ENCODE measurements around the gene SLC38A10.

Gene SLC38A10

GRCh38 chr17:81260171-81260570 lies 34.9 kb downstream of the SLC38A10 start:
- Mint-ChIP-seq H3K9me3 (no peaks in the 10 kb centered on the region), H3K36me3 (ENCODE audit: low read depth) (peaks cover 11% of the 10 kb centered on the region), H3K4me1 (ENCODE audit: low read depth) (no peaks in the 10 kb centered on the region), H3K27ac (no peak overlapping the region), H3K27me3 (ENCODE audit: low read depth) (no peaks in the 10 kb centered on the region), H3K4me3 (no peak overlapping the region)
- no peak for DNase-seq (ENCODE audit: low spot score)

GRCh38 chr17:81259058-81259605 lies 36.0 kb downstream of the SLC38A10 start:
- Mint-ChIP-seq H3K4me1 (ENCODE audit: low read depth) (no peaks in the 10 kb centered on the region), H3K9me3 (no peaks in the 10 kb centered on the region)

GRCh38 chr17:81258292-81258691 lies 36.8 kb downstream of the SLC38A10 start:
- no peak for DNase-seq (ENCODE audit: low spot score)
- H3K27ac Mint-ChIP-seq, result no peak overlapping the region
- H3K36me3 Mint-ChIP-seq (ENCODE audit: low read depth), result peaks cover 13% of the 10 kb centered on the region
- H3K9me3 Mint-ChIP-seq, result no peaks in the 10 kb centered on the region
- no peaks in the 10 kb centered on the region for H3K27me3 Mint-ChIP-seq (ENCODE audit: low read depth)
- H3K4me3 Mint-ChIP-seq, result no peak overlapping the region
- no peaks in the 10 kb centered on the region for H3K4me1 Mint-ChIP-seq (ENCODE audit: low read depth)

More at GRCh38 chr17:81259058-81259605, 36.0 kb downstream of the SLC38A10 start:
- Mint-ChIP-seq H3K36me3 (ENCODE audit: low read depth) (peaks cover 8% of the 10 kb centered on the region), H3K27me3 (ENCODE audit: low read depth) (no peaks in the 10 kb centered on the region), H3K4me3 (no peak overlapping the region), H3K27ac (no peak overlapping the region)
- no peak for DNase-seq (ENCODE audit: low spot score)

GRCh38 chr17:81257533-81257932 lies 37.6 kb downstream of the SLC38A10 start:
- no peak for DNase-seq (ENCODE audit: low spot score)
- Mint-ChIP-seq H3K4me3 (no peak overlapping the region), H3K4me1 (ENCODE audit: low read depth) (no peaks in the 10 kb centered on the region), H3K36me3 (ENCODE audit: low read depth) (peaks cover 15% of the 10 kb centered on the region), H3K27me3 (ENCODE audit: low read depth) (no peaks in the 10 kb centered on the region), H3K9me3 (no peaks in the 10 kb centered on the region), H3K27ac (no peak overlapping the region)

GRCh38 chr17:81256616-81257015 lies 38.5 kb downstream of the SLC38A10 start:
- no peaks in the 10 kb centered on the region for H3K9me3 Mint-ChIP-seq
- H3K27ac Mint-ChIP-seq, result no peak overlapping the region
- no peaks in the 10 kb centered on the region for H3K4me1 Mint-ChIP-seq (ENCODE audit: low read depth)
- H3K27me3 Mint-ChIP-seq (ENCODE audit: low read depth), result no peaks in the 10 kb centered on the region
- no peak overlapping the region for H3K4me3 Mint-ChIP-seq
- no peak for DNase-seq (ENCODE audit: low spot score)
- peaks cover 19% of the 10 kb centered on the region for H3K36me3 Mint-ChIP-seq (ENCODE audit: low read depth)

GRCh38 chr17:81254955-81255717 lies 40.0 kb downstream of the SLC38A10 start:
- DNase-seq (ENCODE audit: low spot score), result no peak
- H3K4me3 Mint-ChIP-seq, result no peak overlapping the region
- H3K9me3 Mint-ChIP-seq, result no peaks in the 10 kb centered on the region
- no peaks in the 10 kb centered on the region for H3K4me1 Mint-ChIP-seq (ENCODE audit: low read depth)
- no peak overlapping the region for H3K27ac Mint-ChIP-seq
- H3K27me3 Mint-ChIP-seq (ENCODE audit: low read depth), result no peaks in the 10 kb centered on the region
- H3K36me3 Mint-ChIP-seq (ENCODE audit: low read depth), result peaks cover 24% of the 10 kb centered on the region

- Mint-ChIP-seq H3K36me3 (ENCODE audit: low read depth) (peaks cover 24% of the 10 kb centered on the region), H3K4me3 (no peak overlapping the region), H3K4me1 (ENCODE audit: low read depth) (no peaks in the 10 kb centered on the region), H3K27me3 (ENCODE audit: low read depth) (no peaks in the 10 kb centered on the region), H3K27ac (peak overlapping the region; percentile 11), H3K9me3 (no peaks in the 10 kb centered on the region)
- DNase-seq (ENCODE audit: low spot score), result peak; percentile 22
Observed at GRCh38 chr17:81253358-81254131, 41.6 kb downstream of the SLC38A10 start.

- H3K36me3 Mint-ChIP-seq (ENCODE audit: low read depth), result peaks cover 24% of the 10 kb centered on the region
- H3K27me3 Mint-ChIP-seq (ENCODE audit: low read depth), result no peaks in the 10 kb centered on the region
- H3K4me3 Mint-ChIP-seq, result no peak overlapping the region
- DNase-seq (ENCODE audit: low spot score), result no peak
- H3K27ac Mint-ChIP-seq, result no peak overlapping the region
- H3K4me1 Mint-ChIP-seq (ENCODE audit: low read depth), result no peaks in the 10 kb centered on the region
- H3K9me3 Mint-ChIP-seq, result no peaks in the 10 kb centered on the region
Observed at GRCh38 chr17:81252987-81253329, 42.1 kb downstream of the SLC38A10 start.

- no peaks in the 10 kb centered on the region for H3K9me3 Mint-ChIP-seq
- no peaks in the 10 kb centered on the region for H3K4me1 Mint-ChIP-seq (ENCODE audit: low read depth)
- no peak overlapping the region for H3K27ac Mint-ChIP-seq
- H3K4me3 Mint-ChIP-seq, result no peak overlapping the region
- peaks cover 24% of the 10 kb centered on the region for H3K36me3 Mint-ChIP-seq (ENCODE audit: low read depth)
- no peak for DNase-seq (ENCODE audit: low spot score)
- no peaks in the 10 kb centered on the region for H3K27me3 Mint-ChIP-seq (ENCODE audit: low read depth)
Observed at GRCh38 chr17:81252326-81252986, 42.7 kb downstream of the SLC38A10 start.

- H3K27ac Mint-ChIP-seq, result no peak overlapping the region
- no peaks in the 10 kb centered on the region for H3K9me3 Mint-ChIP-seq
- peaks cover 24% of the 10 kb centered on the region for H3K36me3 Mint-ChIP-seq (ENCODE audit: low read depth)
- no peak overlapping the region for H3K4me3 Mint-ChIP-seq
- H3K4me1 Mint-ChIP-seq (ENCODE audit: low read depth), result no peaks in the 10 kb centered on the region
- no peaks in the 10 kb centered on the region for H3K27me3 Mint-ChIP-seq (ENCODE audit: low read depth)
- no peak for DNase-seq (ENCODE audit: low spot score)
Observed at GRCh38 chr17:81251709-81252301, 43.3 kb downstream of the SLC38A10 start.

- Mint-ChIP-seq H3K4me3 (no peak overlapping the region), H3K36me3 (ENCODE audit: low read depth) (peaks cover 24% of the 10 kb centered on the region), H3K4me1 (ENCODE audit: low read depth) (no peaks in the 10 kb centered on the region), H3K27ac (no peak overlapping the region), H3K27me3 (ENCODE audit: low read depth) (no peaks in the 10 kb centered on the region), H3K9me3 (no peaks in the 10 kb centered on the region)
- no peak for DNase-seq (ENCODE audit: low spot score)
Observed at GRCh38 chr17:81251094-81251708, 43.9 kb downstream of the SLC38A10 start.

GRCh38 chr17:81250286-81251093 lies 44.6 kb downstream of the SLC38A10 start:
- no peaks in the 10 kb centered on the region for H3K4me1 Mint-ChIP-seq (ENCODE audit: low read depth)
- no peak overlapping the region for H3K4me3 Mint-ChIP-seq
- no peaks in the 10 kb centered on the region for H3K27me3 Mint-ChIP-seq (ENCODE audit: low read depth)
- no peak for DNase-seq (ENCODE audit: low spot score)
- H3K36me3 Mint-ChIP-seq (ENCODE audit: low read depth), result peaks cover 24% of the 10 kb centered on the region
- H3K9me3 Mint-ChIP-seq, result no peaks in the 10 kb centered on the region
- H3K27ac Mint-ChIP-seq, result no peak overlapping the region
